ENCODE results near the gene LCLAT1.
A peak's percentile ranks its signal among the peaks of the same experiment; 100 is the strongest.
"Not testable (repeated sequence)": the region's sequence is repeated elsewhere in the genome, so short reads cannot be mapped to it uniquely, and the experiment has no call there.

LCLAT1 gene

GRCh38 chr2:30456106-30456505 is 9.1 kb downstream of the LCLAT1 start:
- no peak for DNase-seq

DNA sequence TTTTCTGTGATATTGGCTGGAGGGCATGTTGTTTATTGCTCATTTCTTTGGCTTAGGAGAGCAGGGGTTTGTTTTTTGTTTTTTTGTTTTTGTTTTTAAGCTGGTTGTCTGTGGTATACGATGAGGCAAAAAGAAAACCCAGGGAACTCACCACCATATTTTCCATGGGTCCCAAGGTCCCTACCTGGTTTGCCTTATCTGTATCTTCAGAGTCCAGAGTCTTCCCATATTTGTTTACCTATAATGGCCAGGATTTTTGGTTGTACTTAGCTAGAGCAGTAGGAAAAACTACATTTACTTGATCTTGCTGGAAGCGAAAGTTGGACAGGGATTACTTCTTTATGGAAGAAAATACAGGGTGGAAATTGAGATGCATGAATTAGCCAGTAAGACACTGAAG is 9.5 kb downstream of the LCLAT1 start:
- DNase-seq, result no peak

GRCh38 chr2:30457296-30457695 is 10.2 kb downstream of the LCLAT1 start:
- DNase-seq, result no peak

DNA sequence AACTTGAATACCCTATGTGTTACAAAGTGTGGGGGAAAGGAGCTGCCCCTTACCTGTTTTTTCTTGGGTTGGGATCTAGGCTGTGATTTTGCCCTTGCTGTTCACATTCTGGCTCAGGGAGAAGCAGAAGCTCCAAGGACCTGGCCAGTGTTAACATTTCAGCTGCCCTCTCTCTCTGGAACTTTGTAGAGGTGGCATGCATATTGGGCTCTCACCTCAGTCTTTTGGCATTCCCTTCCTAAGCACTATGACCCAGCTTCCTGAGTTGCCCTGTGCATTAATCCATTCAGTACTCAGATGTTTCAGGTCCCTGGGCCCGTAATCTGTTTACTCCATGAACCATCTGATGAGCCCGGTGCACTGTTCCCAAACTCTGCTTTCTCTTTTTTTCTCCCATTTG is 12.1 kb downstream of the LCLAT1 start:
- no peak for DNase-seq

GRCh38 chr2:30462131-30462857 is 15.2 kb downstream of the LCLAT1 start:
- DNase-seq, result no peak

- no peak for DNase-seq
These were observed 16.5 kb downstream of the LCLAT1 start for GRCh38 chr2:30463535-30463934.

DNA sequence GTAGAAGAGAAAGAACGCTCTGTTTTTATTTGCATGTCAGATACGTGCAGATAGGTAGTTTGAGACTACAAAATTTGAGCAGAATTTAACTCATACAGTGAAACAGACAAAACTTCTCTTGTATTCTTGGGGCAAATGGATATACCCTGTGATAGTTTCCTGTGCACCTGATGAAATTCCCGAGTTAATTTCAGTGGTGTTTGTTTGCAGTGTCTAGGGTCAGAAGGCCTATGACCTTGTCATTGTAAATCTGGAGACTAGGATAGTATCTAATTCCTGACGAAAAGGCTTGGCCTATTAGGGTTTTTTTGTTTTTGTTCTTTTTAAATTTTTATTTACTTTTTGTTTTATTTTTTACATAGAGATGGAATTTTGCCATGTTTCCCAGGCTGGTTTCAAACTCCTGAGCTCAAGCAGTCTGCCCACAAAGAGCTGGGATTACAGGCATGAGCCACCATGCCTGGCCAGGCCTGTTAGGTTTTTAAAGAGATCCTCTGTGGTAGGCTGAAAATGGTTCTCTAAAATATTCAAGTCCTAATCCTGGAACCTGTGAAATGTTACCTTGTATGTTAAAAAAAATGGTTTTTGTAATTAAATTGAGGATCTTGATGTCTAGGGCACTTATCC is 17.6 kb downstream of the LCLAT1 start:
- no peak for DNase-seq

DNA sequence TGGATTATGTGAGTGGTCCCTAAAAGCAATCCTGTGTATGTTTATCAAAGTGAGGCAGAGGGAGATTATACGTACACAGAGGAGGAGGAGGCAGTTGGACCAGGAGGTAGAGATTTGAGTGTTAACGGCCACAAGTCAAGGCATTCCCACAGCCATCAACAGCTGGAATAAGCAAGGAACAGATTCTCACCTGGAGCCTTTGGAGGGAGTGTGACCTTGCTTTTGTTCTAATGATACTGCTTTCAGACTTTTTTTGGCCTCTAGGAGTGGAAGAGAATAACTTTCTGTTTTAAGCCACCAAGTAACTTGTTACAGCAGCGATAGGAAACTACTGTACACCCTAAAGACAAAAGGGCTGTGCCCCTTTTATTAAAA is 18.1 kb downstream of the LCLAT1 start:
- no peak for DNase-seq

DNA sequence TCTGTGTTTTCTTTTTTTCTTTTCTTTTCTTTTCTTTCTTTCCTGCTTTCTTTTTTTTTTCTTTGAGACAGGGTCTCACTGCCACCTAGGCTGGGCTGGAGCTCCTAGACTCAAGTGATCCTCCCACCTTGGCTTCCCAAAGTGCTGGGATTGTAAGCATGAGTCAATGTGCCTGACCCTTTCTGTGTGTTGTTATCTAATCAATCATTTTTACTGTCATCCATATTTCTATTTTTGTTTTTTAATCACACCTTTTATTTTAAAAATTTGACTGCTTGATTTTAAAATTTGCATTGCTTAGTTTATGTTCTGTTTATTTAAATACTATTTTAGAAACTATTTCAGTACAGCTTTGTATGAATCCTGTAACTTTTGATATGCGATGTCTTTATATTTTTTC is 19.2 kb downstream of the LCLAT1 start:
- no peak for DNase-seq

DNA sequence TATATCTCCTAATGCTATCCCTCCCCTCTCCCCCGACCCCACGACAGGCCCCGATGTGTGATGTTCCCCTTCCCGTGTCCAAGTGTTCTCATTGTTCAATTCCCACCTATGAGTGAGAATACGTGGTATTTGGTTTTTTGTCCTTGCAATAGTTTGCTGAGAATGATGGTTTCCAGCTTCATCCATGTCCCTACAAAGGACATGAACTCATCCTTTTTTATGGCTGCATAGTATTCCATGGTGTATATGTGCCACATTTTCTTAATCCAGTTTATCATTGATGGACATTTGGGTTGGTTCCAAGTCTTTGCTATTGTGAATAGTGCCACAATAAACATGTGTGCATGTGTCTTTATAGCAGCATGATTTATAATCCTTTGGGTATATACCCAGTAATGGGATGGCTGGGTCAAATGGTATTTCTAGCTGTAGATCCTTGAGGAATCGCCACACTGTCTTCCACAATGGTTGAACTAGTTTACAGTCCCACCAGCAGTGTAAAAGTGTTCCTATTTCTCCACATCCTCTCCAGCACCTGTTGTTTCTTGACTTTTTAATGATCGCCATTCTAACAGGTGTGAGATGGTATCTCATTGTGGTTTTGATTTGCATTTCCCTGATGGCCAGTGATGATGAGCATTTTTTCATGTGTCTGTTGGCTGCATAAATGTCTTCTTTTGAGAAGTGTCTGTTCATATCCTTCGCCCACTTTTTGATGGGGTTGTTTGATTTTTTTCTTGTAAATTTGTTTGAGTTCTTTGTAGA is 20.2 kb downstream of the LCLAT1 start:
- not testable (repeated sequence) for DNase-seq

- DNase-seq, result no peak
These were observed 23.4 kb downstream of the LCLAT1 start for GRCh38 chr2:30470426-30470825.

- DNase-seq, result no peak
These were observed 25.3 kb downstream of the LCLAT1 start for GRCh38 chr2:30472326-30472725.

DNA sequence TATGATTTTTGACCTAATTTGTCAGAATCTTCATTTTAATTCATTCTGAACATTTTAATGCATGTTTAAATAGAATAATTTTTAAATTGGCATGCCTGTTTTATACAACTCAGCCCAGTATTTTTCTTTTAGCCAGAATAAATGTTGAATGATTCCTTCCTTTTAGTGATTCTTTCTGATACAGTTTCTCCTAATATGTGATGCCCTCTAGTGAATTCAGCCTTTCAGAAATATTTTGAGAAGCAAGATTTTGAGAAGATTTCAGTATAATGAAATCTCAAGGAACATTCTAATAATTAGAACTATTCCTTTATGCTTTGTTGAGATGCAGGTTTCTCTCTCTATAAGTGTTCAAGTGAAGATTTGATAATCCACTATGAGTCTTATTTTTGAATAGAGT is 28.5 kb downstream of the LCLAT1 start:
- DNase-seq, result no peak

DNA sequence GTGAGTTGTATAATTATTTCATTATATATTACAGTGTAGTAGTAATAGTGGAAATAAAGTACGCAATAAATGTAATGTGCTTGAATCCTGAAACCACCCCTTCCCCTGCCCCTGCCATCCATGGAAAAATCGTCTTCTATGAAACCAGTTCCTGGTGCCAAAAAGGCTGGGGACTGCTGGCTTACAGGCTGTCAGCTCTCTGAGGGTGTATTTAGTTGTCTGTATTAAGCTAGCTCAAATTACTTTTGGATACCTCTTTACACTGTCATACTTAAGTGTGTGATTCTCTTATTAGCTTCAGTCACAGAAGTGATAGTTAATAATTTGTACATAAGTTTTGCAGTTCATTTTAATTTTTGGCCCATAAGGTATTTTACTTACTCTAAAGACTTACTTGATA is 29.6 kb downstream of the LCLAT1 start:
- DNase-seq, result no peak

DNA sequence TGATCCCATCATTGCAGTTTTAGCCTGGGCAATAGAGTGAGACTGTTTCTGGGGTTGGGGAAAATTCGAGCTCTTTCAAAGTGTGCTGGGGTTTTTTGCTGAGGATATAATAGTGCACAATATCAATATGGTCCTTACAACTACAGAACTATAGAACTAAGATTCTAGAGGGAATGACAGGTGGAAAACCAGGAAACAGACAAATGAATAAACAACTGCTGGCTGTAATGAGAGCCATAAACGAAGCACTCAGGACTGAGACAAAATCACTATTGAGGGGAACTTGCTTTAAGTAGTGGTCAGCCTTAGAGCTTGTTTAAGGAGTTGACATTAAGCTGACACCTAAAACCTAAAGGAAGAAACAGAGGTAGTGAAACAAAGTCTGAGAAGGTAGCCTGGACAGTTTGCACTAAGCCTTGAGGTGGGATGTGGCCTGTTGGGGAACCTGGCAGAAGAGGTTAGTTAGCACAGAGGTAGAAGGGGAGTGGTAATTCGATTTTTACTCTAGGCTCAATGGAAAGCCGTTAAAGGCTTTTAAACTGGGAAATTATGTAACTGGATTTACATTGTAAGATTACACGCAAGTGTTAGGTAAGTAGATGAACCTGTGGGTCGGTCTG is 33.8 kb downstream of the LCLAT1 start:
- DNase-seq, result no peak

- no peak for DNase-seq
These were observed 34.3 kb downstream of the LCLAT1 start for GRCh38 chr2:30481323-30481800.

DNA sequence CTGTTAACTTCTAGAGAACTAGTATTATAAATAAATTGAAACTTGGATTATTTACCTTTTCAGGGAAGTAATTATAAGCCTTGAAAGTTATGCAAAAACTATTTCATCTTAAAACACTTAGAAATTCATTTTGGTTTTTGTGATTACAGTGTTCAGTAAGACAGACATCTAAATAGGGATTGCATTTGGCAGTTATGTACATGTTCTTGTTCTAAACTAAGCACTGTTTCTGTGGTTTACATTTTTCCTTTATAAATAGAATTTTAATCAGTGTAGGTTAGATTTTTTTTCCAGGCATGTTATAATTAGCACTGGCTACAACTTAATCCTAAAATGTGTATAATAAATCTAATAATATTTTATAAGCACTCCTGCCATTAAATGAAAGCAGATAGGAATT is 35.0 kb downstream of the LCLAT1 start:
- DNase-seq, result no peak

GRCh38 chr2:30484145-30484544 is 37.1 kb downstream of the LCLAT1 start:
- no peak for DNase-seq

DNA sequence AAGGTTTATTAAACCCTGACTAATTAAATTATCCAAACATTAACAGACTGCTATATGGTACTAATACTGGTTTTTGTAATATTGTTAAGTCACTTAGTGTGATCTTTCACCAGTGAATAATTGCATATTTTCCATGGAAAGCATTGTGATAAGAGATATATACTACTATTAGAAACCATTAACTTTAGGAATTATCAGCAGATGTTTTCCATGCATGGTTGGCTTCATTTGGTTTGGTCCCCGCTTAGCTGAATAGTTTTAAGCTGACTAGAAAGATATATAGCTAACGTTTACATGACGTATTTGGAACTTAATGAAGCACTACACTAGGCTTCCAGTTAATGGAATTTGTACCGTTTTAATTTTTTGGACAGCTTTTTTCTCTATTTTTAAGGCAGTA is 37.9 kb downstream of the LCLAT1 start:
- DNase-seq, result peak; percentile 5

DNA sequence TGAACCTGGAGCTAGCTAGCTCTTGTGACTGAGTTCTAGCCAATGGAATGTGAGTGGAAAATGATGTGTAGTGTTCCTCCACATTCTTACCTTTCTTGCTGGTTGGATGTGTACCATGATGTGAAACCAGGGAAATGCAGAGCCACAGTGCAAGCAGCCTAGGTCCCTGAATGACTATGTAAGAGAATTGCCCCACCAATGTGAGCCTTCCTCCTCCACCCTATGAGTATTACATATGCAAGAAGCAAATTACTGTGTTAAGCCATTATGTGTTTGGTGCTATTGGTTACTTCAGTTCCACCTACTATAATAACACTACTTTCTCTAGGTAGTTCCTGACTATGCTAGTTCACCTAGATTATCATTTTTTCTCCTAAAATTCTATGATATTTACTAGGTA is 39.6 kb downstream of the LCLAT1 start:
- no peak for DNase-seq

- no peak for DNase-seq
These were observed 40.6 kb downstream of the LCLAT1 start for GRCh38 chr2:30487603-30488002.

- no peak for DNase-seq
These were observed 41.1 kb downstream of the LCLAT1 start for GRCh38 chr2:30488012-30488659.

- no peak for DNase-seq
These were observed 44.2 kb downstream of the LCLAT1 start for GRCh38 chr2:30491225-30491624.
